ENCODE measurements around the gene ABAT.

GRCh38 chr16:8663192-8664089 lies 11.0 kb upstream of the ABAT start:
- no peak for TF ChIP-seq CTCF (conservative IDR thresholded peaks at IDR 0.05; ENCODE audit: low read depth, low read length)
- TF ChIP-seq EZH2 (IDR thresholded peaks at IDR 0.05; ENCODE audit: borderline replicate concordance, low read depth, low read length, poor library complexity, severe bottlenecking), result no peak
